HUDEP-2 (cell line): ENCODE results near the gene TNFSF13B.

Experiments used
- DNase-seq, 76 experiments: peaks; one replicate each; lab custom pipeline; 2025; ENCODE audit not compliant: unreplicated experiment in 76 of 76; lab: John Stamatoyannopoulos, UW

Gene TNFSF13B

GRCh38 chr13:108342369-108343289 lies 73.1 kb downstream of the TNFSF13B start:
- DNase-seq = peak in 1 of 76 experiments; percentile 3

GRCh38 chr13:108345016-108345415 lies 75.5 kb downstream of the TNFSF13B start:
- no peak for DNase-seq

GRCh38 chr13:108346376-108346775 lies 76.9 kb downstream of the TNFSF13B start:
- no peak for DNase-seq

GRCh38 chr13:108349269-108349668 lies 79.8 kb downstream of the TNFSF13B start:
- DNase-seq = no peak

- DNase-seq = no peak
Measured at GRCh38 chr13:108350579-108350978, 81.1 kb downstream of the TNFSF13B start.

- DNase-seq = no peak
Measured at GRCh38 chr13:108352599-108352998, 83.1 kb downstream of the TNFSF13B start.

GRCh38 chr13:108357228-108357627 lies 87.7 kb downstream of the TNFSF13B start:
- no peak for DNase-seq
